Kidney epithelial cell (primary cell): Measurements from ENCODE around the gene CORO6. TPM values are rescaled to one million over a fixed set of nuclear protein-coding genes. Genes with fewer than 3 reads are reported as not detected.

Source experiments
- DNase-seq: peaks from one replicate; pipeline ENCODE4 v3.0.0-alpha.2; 2010; ENCODE audit warnings: low read depth
- H3K27me3 ChIP-seq: 2 replicates; pipeline ENCODE4 v1.6.0; 2011; ENCODE audit warnings: low read length; ENCODE audit not compliant: control insufficient read depth, insufficient read depth
- H3K36me3 ChIP-seq: 2 replicates; pipeline ENCODE4 v1.5.1; 2011; ENCODE audit warnings: low read length; ENCODE audit not compliant: control insufficient read depth, insufficient read depth
- H3K4me3 ChIP-seq: 2 replicates; pipeline ENCODE4 v1.5.1; 2011; ENCODE audit warnings: low read depth, mild to moderate bottlenecking, control low read depth, low read length
- total RNA-seq: library from RNA; depleted of rRNA; stranded (reverse); fragments of >200 nt; gene quantifications from 2 replicates; pipeline ENCODE4 v1.2.3, GENCODE V29; 2015
- TF ChIP-seq, protein P1 (sequence below): IDR thresholded peaks from 2 replicates; pipeline ENCODE4 v1.5.1; 2011; ENCODE audit warnings: mild to moderate bottlenecking, moderate library complexity, low read length, control low read depth, inconsistent platforms; ENCODE audit not compliant: insufficient read depth, poor library complexity, severe bottlenecking

The CORO6 gene
- total RNA-seq, 1 donor from 2014 or later, result 2.2 TPM

DNA sequence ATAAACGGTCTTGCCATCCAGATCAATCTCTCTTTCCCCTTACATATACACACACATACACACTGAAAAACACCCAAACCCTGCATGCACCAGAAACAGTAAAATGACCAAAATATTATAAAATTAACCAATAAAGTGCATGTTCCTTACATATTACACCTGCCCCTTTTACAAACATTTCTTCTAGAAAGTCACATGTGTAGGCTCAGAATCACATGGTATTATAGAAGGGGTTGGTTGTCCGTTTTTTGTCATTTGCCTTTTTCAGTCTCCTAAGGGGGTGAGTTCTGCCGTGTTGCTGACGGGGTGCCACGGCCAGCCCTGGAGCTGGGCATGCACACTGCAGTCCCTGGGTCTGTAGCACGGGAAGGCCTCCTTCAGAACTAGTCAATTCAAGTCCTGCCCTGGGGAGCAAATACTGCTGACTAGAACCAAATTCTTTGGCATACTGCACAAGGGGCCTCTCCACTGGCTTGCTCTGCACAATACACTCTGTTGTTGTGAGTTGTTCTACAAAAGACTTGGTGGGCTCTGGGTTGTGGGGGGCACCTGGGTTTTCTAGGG is 8.0 kb upstream of the CORO6 start:
- H3K36me3 ChIP-seq, result peaks cover 2% of the 10 kb centered on the region
- DNase-seq, result no peak
- TF ChIP-seq, protein P1, sequence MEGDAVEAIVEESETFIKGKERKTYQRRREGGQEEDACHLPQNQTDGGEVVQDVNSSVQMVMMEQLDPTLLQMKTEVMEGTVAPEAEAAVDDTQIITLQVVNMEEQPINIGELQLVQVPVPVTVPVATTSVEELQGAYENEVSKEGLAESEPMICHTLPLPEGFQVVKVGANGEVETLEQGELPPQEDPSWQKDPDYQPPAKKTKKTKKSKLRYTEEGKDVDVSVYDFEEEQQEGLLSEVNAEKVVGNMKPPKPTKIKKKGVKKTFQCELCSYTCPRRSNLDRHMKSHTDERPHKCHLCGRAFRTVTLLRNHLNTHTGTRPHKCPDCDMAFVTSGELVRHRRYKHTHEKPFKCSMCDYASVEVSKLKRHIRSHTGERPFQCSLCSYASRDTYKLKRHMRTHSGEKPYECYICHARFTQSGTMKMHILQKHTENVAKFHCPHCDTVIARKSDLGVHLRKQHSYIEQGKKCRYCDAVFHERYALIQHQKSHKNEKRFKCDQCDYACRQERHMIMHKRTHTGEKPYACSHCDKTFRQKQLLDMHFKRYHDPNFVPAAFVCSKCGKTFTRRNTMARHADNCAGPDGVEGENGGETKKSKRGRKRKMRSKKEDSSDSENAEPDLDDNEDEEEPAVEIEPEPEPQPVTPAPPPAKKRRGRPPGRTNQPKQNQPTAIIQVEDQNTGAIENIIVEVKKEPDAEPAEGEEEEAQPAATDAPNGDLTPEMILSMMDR, result no peak
- no peak overlapping the region for H3K4me3 ChIP-seq
- no peaks in the 10 kb centered on the region for H3K27me3 ChIP-seq

DNA sequence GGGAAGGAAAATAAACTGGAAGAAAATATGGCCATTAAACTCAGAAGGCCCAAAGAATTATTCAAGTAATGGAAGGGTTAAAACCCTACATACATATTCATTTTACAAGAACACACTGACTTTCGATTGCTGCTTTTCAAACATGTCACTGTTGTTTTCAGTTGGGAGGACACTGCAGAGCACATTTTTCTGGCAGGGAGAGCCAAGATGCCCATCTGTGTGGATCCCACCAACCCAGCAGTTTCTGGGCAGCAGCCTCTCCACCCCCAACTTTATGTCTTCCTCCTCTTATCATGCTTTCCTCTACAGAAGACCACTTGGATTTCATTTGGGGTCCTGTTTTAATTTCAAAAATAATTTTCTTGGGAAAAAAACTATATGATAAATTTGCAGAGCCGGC is 7.1 kb upstream of the CORO6 start:
- no peak overlapping the region for H3K4me3 ChIP-seq
- TF ChIP-seq, protein P1, result no peak
- H3K27me3 ChIP-seq, result no peaks in the 10 kb centered on the region
- peaks cover 2% of the 10 kb centered on the region for H3K36me3 ChIP-seq
- DNase-seq, result no peak

DNA sequence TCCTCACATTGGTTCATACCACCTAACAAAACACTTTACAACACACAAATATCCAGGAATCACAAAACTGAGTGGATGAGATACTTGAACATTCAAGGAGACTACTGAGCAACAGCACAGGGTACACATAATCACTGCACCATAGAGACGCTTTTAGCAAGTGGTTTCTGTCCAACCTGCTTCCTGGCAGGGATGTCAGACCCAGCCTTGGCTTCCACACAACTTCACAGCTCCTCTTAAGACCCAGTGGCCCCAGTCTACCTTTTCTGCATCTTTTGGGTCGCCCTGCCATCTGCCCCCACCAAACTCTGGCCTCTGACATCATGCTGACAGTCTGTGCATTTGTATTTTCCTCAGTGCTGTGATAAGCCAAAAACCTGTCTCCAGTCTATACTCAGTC is 5.9 kb upstream of the CORO6 start:
- Histone ChIP-seq H3K36me3 (peaks cover 2% of the 10 kb centered on the region), H3K4me3 (no peak overlapping the region), H3K27me3 (no peaks in the 10 kb centered on the region)
- no peak for DNase-seq
- TF ChIP-seq, protein P1, result no peak

DNA sequence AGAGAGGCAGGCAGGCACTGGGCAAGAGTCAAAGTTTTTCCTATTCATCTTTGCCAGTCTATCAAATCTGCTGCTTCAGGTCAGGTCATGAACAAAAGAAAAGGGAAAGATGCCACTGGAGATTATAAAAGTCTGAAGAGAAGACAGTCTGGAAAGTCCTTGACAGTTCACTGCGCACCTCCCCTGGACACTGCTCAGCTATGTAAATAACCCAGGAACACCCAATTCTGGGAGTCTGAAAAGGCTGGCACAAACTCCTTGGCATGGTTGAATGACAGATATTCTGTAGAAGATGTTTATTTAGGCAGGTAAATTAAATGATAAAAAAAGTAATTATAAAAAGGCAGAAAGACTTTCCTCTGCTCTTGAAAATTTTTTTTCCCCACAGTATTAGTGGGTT is 5.2 kb upstream of the CORO6 start:
- H3K27me3 ChIP-seq, result no peaks in the 10 kb centered on the region
- TF ChIP-seq, protein P1, result no peak
- DNase-seq, result no peak
- peaks cover 2% of the 10 kb centered on the region for H3K36me3 ChIP-seq
- no peak overlapping the region for H3K4me3 ChIP-seq

DNA sequence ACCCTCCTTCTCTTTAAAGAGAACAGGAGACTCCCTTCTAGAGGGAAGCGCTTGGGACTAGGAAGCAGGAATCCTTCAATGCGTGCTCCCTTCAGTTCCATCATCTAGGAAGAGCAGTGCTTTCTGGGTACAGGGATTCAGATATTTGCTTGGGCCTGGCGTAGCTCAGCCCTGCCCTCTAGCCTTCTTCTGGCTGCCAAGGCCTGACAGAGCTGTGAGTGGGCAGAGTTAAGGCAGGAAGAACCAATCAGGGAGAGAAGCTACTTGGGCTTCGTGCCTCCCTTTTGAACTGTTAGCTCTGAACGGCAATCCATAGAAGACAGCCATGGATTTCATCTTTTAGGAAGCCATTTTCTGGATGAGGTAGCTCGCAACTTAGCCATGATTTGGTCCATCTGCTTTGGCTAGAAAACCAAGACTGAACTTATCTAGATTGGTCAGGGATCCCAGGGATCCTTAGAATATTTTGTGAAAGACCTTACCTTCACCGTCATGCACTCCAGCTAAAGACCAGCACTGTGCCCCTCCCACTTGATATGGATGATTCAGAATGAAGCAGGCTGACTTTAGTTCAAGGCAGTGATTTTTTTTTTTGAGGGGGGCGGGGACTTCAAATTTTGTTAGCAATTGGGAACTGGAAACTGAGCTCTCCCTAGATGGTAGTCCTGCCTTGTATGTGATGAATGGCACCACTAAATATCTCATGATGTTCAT is 2.5 kb upstream of the CORO6 start:
- Histone ChIP-seq H3K4me3 (no peak overlapping the region), H3K36me3 (no peaks in the 10 kb centered on the region), H3K27me3 (no peaks in the 10 kb centered on the region)
- TF ChIP-seq, protein P1, result no peak
- DNase-seq, result no peak

DNA sequence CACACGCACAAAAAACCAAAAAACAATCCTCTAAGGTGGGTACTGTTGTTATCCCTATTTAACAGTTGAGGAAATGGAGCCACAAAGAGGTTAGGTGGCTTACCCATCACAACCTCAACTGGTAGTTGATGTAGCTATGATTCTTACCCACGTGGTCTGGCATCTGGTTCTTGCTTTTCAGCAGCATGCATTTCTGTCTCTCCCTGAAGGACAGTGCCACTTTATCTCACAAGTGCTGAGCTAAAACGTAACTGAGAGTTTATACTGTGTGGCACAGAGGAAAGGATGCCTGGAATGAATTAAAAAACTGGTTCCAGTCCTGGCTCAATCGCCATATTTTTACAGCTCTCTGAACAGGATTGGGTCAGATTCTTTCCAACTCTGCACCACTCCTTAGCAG is 1.9 kb upstream of the CORO6 start:
- TF ChIP-seq, protein P1, result no peak
- no peaks in the 10 kb centered on the region for H3K27me3 ChIP-seq
- H3K4me3 ChIP-seq, result no peak overlapping the region
- DNase-seq, result no peak
- H3K36me3 ChIP-seq, result no peaks in the 10 kb centered on the region
